Measurements from ENCODE around the gene PEX16.

PEX16 gene

DNA sequence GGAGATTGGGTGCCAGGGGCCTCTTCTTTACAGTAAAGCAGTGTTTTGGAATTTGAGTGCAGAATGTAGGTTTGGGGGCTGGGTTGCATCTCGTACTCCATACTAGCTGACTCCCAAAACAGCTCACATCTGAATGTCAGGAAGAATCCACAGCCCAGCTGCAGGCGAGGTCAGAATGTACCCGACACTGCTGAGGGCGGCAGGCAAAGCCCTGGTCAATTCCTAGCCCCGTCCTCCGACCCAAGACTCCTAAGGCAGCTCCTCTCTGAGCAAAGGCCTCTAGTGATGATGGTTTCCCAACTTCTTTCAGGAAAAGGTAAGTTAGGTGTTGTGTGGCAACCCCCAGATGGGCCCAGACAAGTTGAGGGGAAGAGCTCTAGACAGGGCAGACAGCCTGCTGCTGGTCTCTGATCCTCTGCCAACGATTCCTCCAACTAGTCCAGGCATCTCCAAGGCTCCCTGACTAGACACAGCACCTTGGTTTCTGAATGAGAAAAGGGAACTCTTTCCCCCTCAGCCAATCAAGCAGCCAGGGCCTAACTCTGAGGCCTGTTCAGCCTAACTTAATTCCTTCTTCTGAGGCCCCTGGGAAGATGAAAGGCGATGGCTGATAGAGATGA lies 13.4 kb upstream of the PEX16 start:
- DNase-seq, result no peak

GRCh38 chr11:45930031-45930794 lies 12.5 kb upstream of the PEX16 start:
- DNase-seq, result peak; percentile 38

GRCh38 chr11:45929486-45930030 lies 11.9 kb upstream of the PEX16 start:
- no peak for DNase-seq

GRCh38 chr11:45928535-45929215 lies 11.0 kb upstream of the PEX16 start:
- DNase-seq, result no peak

DNA sequence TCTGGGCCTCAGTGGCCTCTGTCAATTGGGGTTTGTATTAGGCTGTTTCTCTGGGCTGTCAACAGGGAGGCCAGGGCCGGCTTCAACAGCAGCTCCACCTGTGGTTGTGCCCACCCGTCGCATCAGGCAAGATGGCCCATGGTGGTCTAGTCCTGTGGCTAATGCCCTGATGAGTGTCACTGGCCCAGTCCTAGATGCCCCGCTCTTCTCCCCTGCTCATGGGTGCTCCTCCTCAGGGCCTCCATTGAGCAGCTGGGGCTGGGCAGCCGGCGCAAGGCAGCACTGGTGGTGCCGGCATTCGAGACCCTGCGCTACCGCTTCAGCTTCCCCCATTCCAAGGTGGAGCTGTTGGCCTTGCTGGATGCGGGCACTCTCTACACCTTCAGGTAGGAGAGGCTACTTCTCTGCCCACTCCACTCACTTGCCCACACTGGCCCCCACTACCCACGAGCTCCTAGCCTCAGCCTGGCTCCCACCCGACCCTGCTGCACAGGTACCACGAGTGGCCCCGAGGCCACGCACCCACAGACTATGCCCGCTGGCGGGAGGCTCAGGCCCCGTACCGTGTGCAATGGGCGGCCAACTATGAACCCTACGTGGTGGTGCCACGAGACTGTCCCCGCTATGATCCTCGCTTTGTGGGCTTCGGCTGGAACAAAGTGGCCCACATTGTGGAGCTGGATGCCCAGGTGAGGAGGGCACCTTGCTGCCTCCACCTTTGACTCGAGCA lies 10.2 kb upstream of the PEX16 start:
- DNase-seq, result no peak

DNA sequence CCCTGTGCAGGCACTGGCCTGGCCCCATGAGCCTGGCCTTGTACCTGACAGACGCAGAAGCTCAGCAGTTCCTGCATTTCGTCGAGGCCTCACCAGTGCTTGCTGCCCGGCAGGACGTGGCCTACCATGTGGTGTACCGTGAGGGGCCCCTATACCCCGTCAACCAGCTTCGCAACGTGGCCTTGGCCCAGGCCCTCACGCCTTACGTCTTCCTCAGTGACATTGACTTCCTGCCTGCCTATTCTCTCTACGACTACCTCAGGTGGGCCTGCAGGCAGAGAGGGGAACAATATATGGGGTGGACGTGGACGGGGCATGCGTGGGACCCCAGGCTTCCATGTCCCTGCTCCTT lies 9.6 kb upstream of the PEX16 start:
- no peak for DNase-seq

- no peak for DNase-seq
Measured at GRCh38 chr11:45926536-45927331, 9.1 kb upstream of the PEX16 start.

GRCh38 chr11:45926001-45926401 lies 8.3 kb upstream of the PEX16 start:
- DNase-seq, result no peak

DNA sequence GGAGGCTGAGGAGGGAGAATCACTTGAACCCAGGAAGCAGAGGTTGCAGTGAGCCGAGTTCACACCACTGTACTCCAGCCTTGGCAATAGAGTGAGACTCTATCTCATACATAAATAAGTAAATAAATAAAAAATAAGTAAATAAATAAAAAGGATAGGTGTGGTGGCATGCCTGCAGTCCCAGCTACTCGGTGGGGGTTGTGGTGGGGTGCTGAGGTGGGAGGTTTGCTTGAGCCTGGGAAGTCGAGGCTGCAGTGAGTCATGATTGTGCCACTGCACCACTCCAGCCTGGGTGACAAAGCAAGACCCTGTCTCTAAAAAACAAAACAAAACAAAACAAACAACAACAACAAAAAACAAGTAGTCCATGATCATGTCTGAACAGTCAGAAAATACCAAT lies 7.9 kb upstream of the PEX16 start:
- no peak for DNase-seq

DNA sequence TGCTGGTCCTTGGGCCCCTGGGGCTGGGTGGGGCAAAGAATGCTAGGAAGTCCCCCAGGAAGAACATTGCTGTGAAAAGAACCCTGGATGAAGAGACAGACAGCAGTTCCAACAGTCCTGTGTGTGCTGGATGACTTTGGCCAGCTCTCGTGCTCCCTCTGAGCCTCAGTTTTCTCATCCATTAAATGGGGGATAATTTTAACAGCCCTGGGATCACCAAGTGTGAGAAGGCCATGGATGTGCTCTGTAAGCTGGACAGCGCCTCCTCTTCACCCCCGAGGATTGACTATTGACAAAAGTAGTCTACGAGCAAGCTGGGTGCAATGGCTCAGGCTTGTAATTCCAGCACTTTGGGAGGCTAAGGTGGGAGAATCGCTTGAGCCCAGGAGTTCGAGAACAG lies 7.2 kb upstream of the PEX16 start:
- DNase-seq, result no peak

DNA sequence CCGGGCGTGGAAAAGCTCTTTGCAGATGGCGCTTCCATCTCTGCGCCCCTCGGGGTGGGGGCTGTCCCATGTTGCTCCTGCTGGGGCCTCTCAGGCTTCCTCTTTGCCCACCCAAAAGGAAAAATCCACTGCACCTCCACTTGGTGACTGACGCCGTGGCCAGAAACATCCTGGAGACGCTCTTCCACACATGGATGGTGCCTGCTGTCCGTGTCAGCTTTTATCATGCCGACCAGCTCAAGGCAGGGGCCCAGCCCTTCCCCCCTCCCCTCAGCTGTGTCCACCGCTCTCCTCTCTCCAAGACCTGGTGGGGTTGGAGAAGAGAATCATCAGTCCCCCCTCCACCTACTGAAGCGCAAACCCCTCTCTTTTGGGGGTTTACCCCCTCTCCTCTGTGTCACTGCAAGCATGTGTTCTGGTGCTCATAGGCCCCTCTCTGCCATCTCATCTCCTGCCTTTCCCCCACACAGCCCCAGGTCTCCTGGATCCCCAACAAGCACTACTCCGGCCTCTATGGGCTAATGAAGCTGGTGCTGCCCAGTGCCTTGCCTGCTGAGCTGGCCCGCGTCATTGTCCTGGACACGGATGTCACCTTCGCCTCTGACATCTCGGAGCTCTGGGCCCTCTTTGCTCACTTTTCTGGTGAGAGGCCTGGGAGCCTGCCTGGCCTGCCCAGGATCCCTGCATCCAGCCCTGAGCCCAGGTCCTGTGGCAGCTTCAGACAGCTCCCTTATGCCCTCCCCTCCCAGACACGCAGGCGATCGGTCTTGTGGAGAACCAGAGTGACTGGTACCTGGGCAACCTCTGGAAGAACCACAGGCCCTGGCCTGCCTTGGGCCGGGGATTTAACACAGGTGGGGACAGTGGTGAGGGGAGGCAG lies 6.6 kb upstream of the PEX16 start:
- no peak for DNase-seq

- no peak for DNase-seq
Measured at GRCh38 chr11:45922425-45923082, 4.9 kb upstream of the PEX16 start, which contains the start of gene LARGE2. Gene LARGE2 (plus strand): TSS chr11:45922656. CDS start chr11:45922883, 227 bp downstream.

DNA sequence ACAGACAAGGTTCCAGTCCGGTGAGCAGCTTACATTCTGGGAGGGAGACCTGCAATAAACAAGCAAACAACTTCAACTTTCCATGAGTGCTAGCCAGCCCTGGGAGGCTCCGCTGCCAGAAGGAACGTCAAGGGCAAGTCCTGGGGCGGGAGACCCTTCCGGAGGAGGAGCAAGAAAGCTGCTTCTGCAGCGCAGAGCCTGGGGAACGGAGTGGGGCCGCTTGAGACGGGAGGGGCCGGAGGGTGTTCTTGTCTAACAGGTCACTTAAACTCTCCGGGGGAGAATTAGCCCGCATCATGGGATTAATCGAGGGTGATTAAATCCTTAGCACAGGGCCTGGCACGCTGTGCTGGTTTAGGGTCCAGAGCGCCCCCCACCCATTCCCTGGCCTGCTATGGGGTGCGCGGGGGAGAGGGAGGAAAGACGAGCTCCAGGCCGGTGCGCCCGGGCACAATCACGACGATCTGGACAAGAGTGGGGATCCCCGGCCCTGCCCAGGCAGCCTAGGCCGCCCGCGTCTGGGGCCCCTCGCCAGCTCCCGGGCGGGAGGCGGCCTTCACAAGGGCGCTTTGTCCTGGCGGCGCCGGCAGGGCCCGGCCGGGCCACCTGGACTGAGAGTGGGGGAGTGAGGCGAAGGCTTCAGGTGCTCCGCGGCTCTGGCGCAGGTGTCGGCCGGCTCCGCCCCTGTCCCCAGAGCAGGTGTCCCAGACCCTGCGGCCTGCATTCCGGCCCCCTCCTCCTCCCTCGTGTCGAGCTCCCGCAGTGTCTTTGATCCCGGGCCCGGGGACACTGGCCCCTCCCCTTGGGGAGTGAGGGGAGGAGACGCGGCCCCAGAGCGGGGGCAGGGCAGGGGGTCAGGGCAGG lies 4.1 kb upstream of the PEX16 start:
- no peak for DNase-seq

- DNase-seq, result no peak
Measured at GRCh38 chr11:45920531-45921477, 3.1 kb upstream of the PEX16 start.

GRCh38 chr11:45919806-45920530 lies 2.3 kb upstream of the PEX16 start:
- DNase-seq, result no peak

- DNase-seq, result no peak
Measured at GRCh38 chr11:45918962-45919675, 1.4 kb upstream of the PEX16 start.

DNA sequence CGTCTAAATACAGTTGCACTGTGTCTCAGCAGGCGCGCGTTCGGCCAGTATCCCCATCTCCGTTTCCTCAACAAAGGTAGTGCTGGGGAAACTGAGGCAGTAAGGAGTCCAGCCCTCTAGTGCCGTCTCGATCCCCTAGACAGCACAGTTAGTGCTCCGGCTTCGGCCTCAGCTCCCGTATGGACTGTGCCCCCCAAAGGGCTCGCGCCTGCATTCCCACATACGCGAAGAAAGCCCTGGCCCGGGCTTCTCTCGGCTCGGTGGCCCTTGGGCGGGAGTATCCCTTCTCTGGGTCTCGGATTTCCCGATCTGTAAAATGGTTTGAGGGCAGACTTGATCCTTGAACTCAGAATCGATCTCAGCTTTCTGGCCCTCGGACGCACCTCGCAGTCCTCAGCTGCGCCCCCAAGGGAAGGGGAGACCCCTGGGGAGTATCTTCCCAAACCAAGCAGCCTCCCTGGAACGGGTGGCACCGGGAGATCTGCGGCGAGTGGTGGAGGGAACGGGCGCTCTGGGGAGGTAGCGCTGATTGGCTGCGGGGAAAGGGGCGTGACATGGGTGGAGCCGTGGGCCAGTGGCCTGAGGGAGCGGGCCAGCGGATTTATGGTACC lies 759 bp upstream of the PEX16 start:
- DNase-seq, result peak; percentile 77

All from activated CD4-positive, alpha-beta T cell treated with anti-CD3 and anti-CD28 coated beads, Interleukin-10, Interleukin-2, amounts not matched to agents 100 ng/mL and 50 ng/mL, durations not matched to agents 16 hours and 8 hours (primary cell).